HCT116 (cell line): ENCODE results near the gene RCC2. TPM values are rescaled to one million over a fixed set of nuclear protein-coding genes. Genes with fewer than 3 reads are reported as not detected.

Experiments
- ATAC-seq: fragments of 200-7000 bp; cut with Tn5 transposase; 2 replicates; pipeline ENCODE4 v1.9.1; 2020; ENCODE audit warnings: mild to moderate bottlenecking, moderate library complexity
- BruUV-seq: library from RNA; stranded (reverse); fragments of 400-500 nt; replicated peaks from 2 replicates; lab custom pipeline; 2021; lab: Mats Ljungman, UMichigan
- CTCF ChIA-PET: fragments of 300-600 bp; sonication (Branson Sonifier 250); formaldehyde crosslinking; loops from one replicate; lab custom pipeline; 2021; ENCODE audit warnings: antibody characterized with exemption; lab: Charles Lee
- POLR2A ChIA-PET: fragments of 300-600, 350-600 bp; sonication (Branson Sonifier 250); formaldehyde crosslinking; loops from one replicate; lab custom pipeline; 2021; ENCODE audit warnings: antibody characterized with exemption; lab: Charles Lee
- RAD21 ChIA-PET, 2 experiments: fragments of 300-600 bp; sonication (Branson Sonifier 250); formaldehyde crosslinking; loops; one replicate each; lab custom pipeline; 2023; ENCODE audit warnings: low total read pairs in 2 of 2; ENCODE audit not compliant: uncharacterized antibody in 2 of 2, unreplicated experiment in 2 of 2, low non-redundant PET in 1 of 2; lab: Charles Lee
- DNase-seq: peaks from one replicate; pipeline ENCODE4 v3.0.0-alpha.2; 2010; ENCODE audit warnings: low read depth, low spot score
- H2AFZ ChIP-seq: fragments of 200-600 bp; shearing (Covaris generic), sonication (generic); 2 replicates; pipeline ENCODE4 v1.6.1; 2017; ENCODE audit warnings: low read depth, mixed run types, mixed read lengths, antibody characterized with exemption, low read length; ENCODE audit not compliant: poor library complexity, severe bottlenecking
- H3K27ac ChIP-seq: 2 replicates; pipeline ENCODE4 v1.5.1; 2012; ENCODE audit warnings: low read depth, low read length
- H3K27me3 ChIP-seq: fragments of 200-600 bp; sonication (generic); 2 replicates; pipeline ENCODE4 v1.6.1; 2016; ENCODE audit warnings: mixed run types, low read length, mixed read lengths; ENCODE audit not compliant: insufficient read depth
- H3K36me3 ChIP-seq, 2 experiments: fragments of 200-500 bp in 1 of 2; fragments of 200-600 bp in 1 of 2; sonication (Bioruptor generic) in 1 of 2; sonication (generic) in 1 of 2; 2 replicates each; pipeline versions ENCODE4 v1.5.1 to v1.6.1; 2014 to 2016; ENCODE audit warnings: low read length in 2 of 2, inconsistent platforms in 1 of 2, mixed read lengths in 1 of 2, mixed run types in 1 of 2; ENCODE audit not compliant: insufficient read depth in 2 of 2, control insufficient read depth in 1 of 2
- H3K4me1 ChIP-seq, 2 experiments: fragments of 200-600 bp in 1 of 2; sonication (generic) in 1 of 2; 2 replicates each; pipeline versions ENCODE4 v1.5.1 to v1.6.1; 2012 to 2017; ENCODE audit warnings: low read length in 2 of 2, inconsistent platforms in 1 of 2, mild to moderate bottlenecking in 1 of 2, mixed read lengths in 1 of 2, mixed run types in 1 of 2, moderate library complexity in 1 of 2; ENCODE audit not compliant: insufficient read depth in 2 of 2, control insufficient read depth in 1 of 2
- H3K4me2 ChIP-seq: fragments of 200-600 bp; sonication (generic); 2 replicates; pipeline ENCODE4 v1.6.1; 2017; ENCODE audit warnings: mixed run types, low read length, mixed read lengths
- H3K4me3 ChIP-seq, 2 experiments: fragments of 200-600 bp in 1 of 2; sonication (generic) in 1 of 2; replicated peaks in 1 of 2; 2 replicates each; pipeline ENCODE4 v1.5.1; 2011 to 2016; ENCODE audit warnings: low read length in 2 of 2, control low read depth in 1 of 2, low read depth in 1 of 2, mild to moderate bottlenecking in 1 of 2, mixed read lengths in 1 of 2, mixed run types in 1 of 2
- H3K79me2 ChIP-seq: fragments of 200-600 bp; sonication (generic); 2 replicates; pipeline ENCODE4 v1.6.1; 2017; ENCODE audit warnings: mild to moderate bottlenecking, mixed run types, low read length, moderate library complexity, mixed read lengths; ENCODE audit not compliant: insufficient read depth
- H3K9ac ChIP-seq: fragments of 200-600 bp; sonication (generic); 2 replicates; pipeline ENCODE4 v1.6.1; 2016; ENCODE audit warnings: low read length, mixed read lengths
- H3K9me2 ChIP-seq: fragments of 200-600 bp; sonication (generic), shearing (Covaris generic); 2 replicates; pipeline ENCODE4 v1.6.1; 2017; ENCODE audit warnings: mixed run types, mild to moderate bottlenecking, moderate library complexity; ENCODE audit not compliant: insufficient read depth
- H3K9me3 ChIP-seq, 2 experiments: fragments of 200-500 bp in 1 of 2; fragments of 200-600 bp in 1 of 2; sonication (Bioruptor generic) in 1 of 2; sonication (generic) in 1 of 2; 2 replicates each; pipeline ENCODE4 v1.6.1; 2014 to 2017; ENCODE audit warnings: low read length in 2 of 2, mixed read lengths in 2 of 2, inconsistent platforms in 1 of 2, low read depth in 1 of 2, mild to moderate bottlenecking in 1 of 2, mixed run types in 1 of 2, moderate library complexity in 1 of 2; ENCODE audit not compliant: control insufficient read depth in 1 of 2, insufficient read depth in 1 of 2
- H4K20me1 ChIP-seq: fragments of 200-600 bp; sonication (generic), shearing (Covaris generic); 2 replicates; pipeline ENCODE4 v1.6.1; 2017; ENCODE audit warnings: mixed run types, mild to moderate bottlenecking, moderate library complexity; ENCODE audit not compliant: insufficient read depth
- ATF3 ChIP-seq: IDR thresholded peaks from 2 replicates; pipeline ENCODE4 v1.6.1; 2012
- CTCF ChIP-seq, 3 experiments: fragments of 200-600 bp in 1 of 3; sonication (generic) in 1 of 3; IDR thresholded peaks in 2 of 3; conservative IDR thresholded peaks in 1 of 3; 2 replicates each; pipeline ENCODE4 v1.5.1; 2012 to 2017; ENCODE audit warnings: low read depth in 2 of 3, low read length in 2 of 3, antibody characterized with exemption in 1 of 3, borderline replicate concordance in 1 of 3, control low read depth in 1 of 3, mild to moderate bottlenecking in 1 of 3, mixed read lengths in 1 of 3, mixed run types in 1 of 3, moderate library complexity in 1 of 3; ENCODE audit not compliant: insufficient read depth in 1 of 3
- EGR1 ChIP-seq: IDR thresholded peaks from 2 replicates; pipeline ENCODE4 v1.6.1; 2012; ENCODE audit warnings: low read depth
- ELF1 ChIP-seq: IDR thresholded peaks from 2 replicates; pipeline ENCODE4 v1.6.1; 2012; ENCODE audit warnings: low read depth, borderline replicate concordance
- FOSL1 ChIP-seq: IDR thresholded peaks from 2 replicates; pipeline ENCODE4 v1.6.1; 2012; ENCODE audit warnings: low read depth
- JUND ChIP-seq: IDR thresholded peaks from 2 replicates; pipeline ENCODE4 v1.6.1; 2012
- POLR2A ChIP-seq: IDR thresholded peaks from 2 replicates; pipeline ENCODE4 v1.7.0; 2011; ENCODE audit warnings: borderline replicate concordance; ENCODE audit not compliant: insufficient read depth, insufficient read length; ENCODE audit errors: extremely low read depth
- POLR2AphosphoS5 ChIP-seq: IDR thresholded peaks from 2 replicates; pipeline ENCODE4 v1.6.1; 2011; ENCODE audit warnings: mild to moderate bottlenecking, low read depth, low read length, moderate library complexity
- RAD21 ChIP-seq: IDR thresholded peaks from 2 replicates; pipeline ENCODE4 v1.6.1; 2012; ENCODE audit warnings: low read depth, mild to moderate bottlenecking
- SP1 ChIP-seq: IDR thresholded peaks from 2 replicates; pipeline ENCODE4 v1.6.1; 2012; ENCODE audit warnings: low read depth
- SRF ChIP-seq: IDR thresholded peaks from 2 replicates; pipeline ENCODE4 v1.6.1; 2012; ENCODE audit warnings: low read depth
- TCF7L2 ChIP-seq: IDR thresholded peaks from 2 replicates; pipeline ENCODE4 v1.7.0; 2011; ENCODE audit warnings: borderline replicate concordance, inconsistent platforms; ENCODE audit not compliant: insufficient read depth, insufficient read length; ENCODE audit errors: extremely low read depth
- YY1 ChIP-seq: IDR thresholded peaks from 2 replicates; pipeline ENCODE4 v1.6.1; 2011; ENCODE audit warnings: low read length, low read depth, moderate library complexity, mild to moderate bottlenecking; ENCODE audit not compliant: insufficient replicate concordance; ENCODE audit errors: extremely low read depth
- ZFX ChIP-seq: fragments of 450-650 bp; IDR thresholded peaks from 2 replicates; pipeline ENCODE4 v1.6.1; 2017
- ZNF274 ChIP-seq: fragments of 200-500 bp; sonication (Bioruptor generic); IDR thresholded peaks from 2 replicates; pipeline ENCODE4 v1.6.1; 2014; ENCODE audit warnings: mild to moderate bottlenecking, low read depth, low read length, inconsistent platforms
- intact Hi-C: fragments of 100-400 bp; cut with micrococcal nuclease; formaldehyde crosslinking; loops from 2 replicates; pipeline ENCODE4 v1.10.0; 2022
- total RNA-seq: library from RNA; stranded (reverse); gene quantifications from one replicate; pipeline ENCODE4 v1.2.1, GENCODE V29; 2021; ENCODE audit not compliant: unreplicated experiment

Gene RCC2
- total RNA-seq, 1 experiment from 2014 or later = 178 TPM

- Histone ChIP-seq H3K36me3 (peaks cover 31 to 68% of the 10 kb centered on the region in 2 experiments; a peak in 3 of 4 replicates), H3K27ac (no peak overlapping the region), H3K4me3 (no peak overlapping the region), H4K20me1 (peaks cover 14% of the 10 kb centered on the region; the same call in 1 of the 2 replicates), H3K79me2 (peaks cover 98% of the 10 kb centered on the region), H3K9me2 (no peaks in the 10 kb centered on the region), H3K4me2 (no peak overlapping the region), H3K27me3 (no peaks in the 10 kb centered on the region), H3K9ac (no peak overlapping the region), H3K9me3 (no peaks in the 10 kb centered on the region), H3K4me1 (peaks cover 7 to 14% of the 10 kb centered on the region in 2 experiments), H2AFZ (no peak overlapping the region)
- intact Hi-C loops = no loop called here
- TF ChIP-seq FOSL1 (no peak), RAD21 (no peak), ELF1 (no peak), ZFX (no peak), YY1 (no peak)
- no peak for ATAC-seq
- ChIA-PET RAD21 (no interaction called here), POLR2A (no interaction called here), CTCF (no interaction called here)
- DNase-seq = no peak
- no TSS peak for BruUV-seq
Measured at GRCh38 chr1:17432412-17432811, 7.1 kb downstream of the RCC2 start.

GRCh38 chr1:17429183-17429582 lies 10.3 kb downstream of the RCC2 start:
- Histone ChIP-seq H3K27me3 (no peaks in the 10 kb centered on the region), H3K36me3 (peaks cover 52 to 64% of the 10 kb centered on the region in 2 experiments; a peak in 3 of 4 replicates), H2AFZ (no peak overlapping the region), H3K27ac (no peak overlapping the region), H3K4me3 (no peak overlapping the region), H3K9me2 (no peaks in the 10 kb centered on the region), H3K9me3 (no peaks in the 10 kb centered on the region)
- POLR2A ChIA-PET = no interaction called here
- no peak for DNase-seq
- no TSS peak for BruUV-seq
- RAD21 ChIA-PET = no interaction called here
- TF ChIP-seq POLR2A (no peak), ZNF274 (no peak), ATF3 (no peak), EGR1 (no peak), SRF (no peak), TCF7L2 (no peak), JUND (no peak), CTCF (IDR thresholded peaks at IDR 0.05 in 2 of 3, conservative IDR thresholded peaks at IDR 0.05 in 1 of 3; ENCODE audit: borderline replicate concordance in 1 of 3, insufficient read depth in 1 of 3, low read depth in 2 of 3, low read length in 2 of 3) (no peak), SP1 (no peak), POLR2AphosphoS5 (no peak), FOSL1 (no peak), RAD21 (no peak)
- TF ChIP-seq, all 23 proteins: peak for 0
- no peak for ATAC-seq
- intact Hi-C loops = no loop called here
- Histone ChIP-seq H3K4me1 (no peaks in the 10 kb centered on the region), H3K79me2 (peaks cover 98% of the 10 kb centered on the region), H3K4me2 (no peak overlapping the region), H3K9ac (no peak overlapping the region), H4K20me1 (peaks cover 14% of the 10 kb centered on the region; the same call in 1 of the 2 replicates)
- CTCF ChIA-PET = no interaction called here
